ENCODE data around the gene TMEM120A.

DNA sequence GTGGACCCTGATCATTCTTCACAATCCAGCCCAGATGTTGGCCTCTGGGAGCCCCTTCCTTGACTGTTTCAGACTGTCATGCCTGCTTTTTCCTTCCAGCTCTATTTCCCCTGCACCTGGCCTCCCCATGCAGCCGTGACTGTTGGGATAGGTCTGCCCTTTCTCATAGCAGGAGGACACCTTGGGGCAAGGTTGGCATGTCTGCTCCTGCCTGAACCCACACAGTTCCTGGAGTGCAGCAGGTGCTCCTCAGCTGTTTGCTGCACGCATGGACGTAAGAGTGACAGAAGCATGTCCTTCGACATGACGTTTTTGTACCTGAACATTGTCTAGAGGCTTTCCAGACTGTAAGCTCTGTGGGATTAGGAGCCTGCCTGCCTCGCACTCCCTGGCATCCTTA is 55.5 kb downstream of the TMEM120A start:
- TF ChIP-seq, protein P1, sequence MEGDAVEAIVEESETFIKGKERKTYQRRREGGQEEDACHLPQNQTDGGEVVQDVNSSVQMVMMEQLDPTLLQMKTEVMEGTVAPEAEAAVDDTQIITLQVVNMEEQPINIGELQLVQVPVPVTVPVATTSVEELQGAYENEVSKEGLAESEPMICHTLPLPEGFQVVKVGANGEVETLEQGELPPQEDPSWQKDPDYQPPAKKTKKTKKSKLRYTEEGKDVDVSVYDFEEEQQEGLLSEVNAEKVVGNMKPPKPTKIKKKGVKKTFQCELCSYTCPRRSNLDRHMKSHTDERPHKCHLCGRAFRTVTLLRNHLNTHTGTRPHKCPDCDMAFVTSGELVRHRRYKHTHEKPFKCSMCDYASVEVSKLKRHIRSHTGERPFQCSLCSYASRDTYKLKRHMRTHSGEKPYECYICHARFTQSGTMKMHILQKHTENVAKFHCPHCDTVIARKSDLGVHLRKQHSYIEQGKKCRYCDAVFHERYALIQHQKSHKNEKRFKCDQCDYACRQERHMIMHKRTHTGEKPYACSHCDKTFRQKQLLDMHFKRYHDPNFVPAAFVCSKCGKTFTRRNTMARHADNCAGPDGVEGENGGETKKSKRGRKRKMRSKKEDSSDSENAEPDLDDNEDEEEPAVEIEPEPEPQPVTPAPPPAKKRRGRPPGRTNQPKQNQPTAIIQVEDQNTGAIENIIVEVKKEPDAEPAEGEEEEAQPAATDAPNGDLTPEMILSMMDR (conservative IDR thresholded peaks at IDR 0.05; ENCODE audit: low read length) = no peak
- no peak for TF ChIP-seq EZH2phosphoT487 (IDR thresholded peaks at IDR 0.05; ENCODE audit: borderline replicate concordance)

All from Loucy (cell line).